ENCODE data around the gene SNX30. TPM values are rescaled to one million over a fixed set of nuclear protein-coding genes. Genes with fewer than 3 reads are reported as not detected.

Gene SNX30
- total RNA-seq, 2 experiments from 2014 or later, result 13.5 to 19.8 TPM

DNA sequence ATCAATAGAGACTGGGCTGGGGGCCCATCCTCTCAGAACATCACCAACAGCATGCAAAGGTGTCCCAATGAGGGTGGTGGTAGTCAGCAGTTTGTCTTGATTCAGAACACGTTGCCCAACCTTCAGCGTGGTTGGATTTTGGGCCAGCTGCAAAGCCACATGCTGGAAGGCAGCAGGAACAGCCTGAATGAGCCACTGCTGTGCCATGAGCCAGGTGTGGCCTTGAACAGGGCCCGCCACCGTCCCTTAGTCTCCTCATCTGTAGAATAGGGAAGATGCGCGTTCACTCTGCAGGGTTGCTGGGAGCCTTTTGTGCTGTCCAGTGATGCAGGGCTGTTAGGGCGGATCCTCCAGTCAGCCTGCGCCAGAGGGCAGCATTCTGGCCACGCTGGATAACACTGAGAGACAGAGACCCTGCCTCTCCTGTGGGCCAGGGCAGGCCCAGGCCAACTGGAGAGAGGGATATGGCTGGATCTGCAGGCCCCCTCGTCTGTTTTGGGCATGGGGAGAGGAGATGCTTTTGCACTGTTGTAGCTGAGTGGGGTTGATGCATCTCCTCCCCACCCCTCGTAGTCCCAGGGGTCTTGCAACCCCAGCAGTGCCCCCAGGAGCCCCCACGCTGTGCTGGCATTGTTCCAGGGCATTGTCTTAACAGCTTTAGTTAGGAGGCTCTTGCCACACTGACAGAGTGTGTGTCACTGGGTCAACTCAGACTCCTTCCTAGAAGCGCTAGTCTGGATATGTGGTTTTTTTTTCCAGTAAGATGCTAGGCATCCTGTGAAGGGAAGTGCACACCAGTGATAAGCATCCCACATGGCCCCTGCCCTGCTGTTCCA is 98.0 kb downstream of the SNX30 start:
- H3K4me3 ChIP-seq (ENCODE audit: low read depth, low read length, poor library complexity, severe bottlenecking), result no peak overlapping the region
- no TSS peak for BruUV-seq (replicated peaks)
- CTCF ChIA-PET (ENCODE audit: unreplicated experiment), result no interaction called here
- H3K9me3 ChIP-seq (ENCODE audit: low read length), result no peaks in the 10 kb centered on the region
- intact Hi-C loops (cut with micrococcal nuclease; ENCODE audit: unreplicated experiment), result no loop called here
- POLR2A ChIA-PET, result interaction anchor here (0.6 kb wide), 1 partner anchor 202 kb away, joined by 5 read pairs; no protein-coding TSS in a partner anchor
- H3K4me1 ChIP-seq (ENCODE audit: insufficient read depth, low read length, poor library complexity, severe bottlenecking), result peaks cover 5% of the 10 kb centered on the region
- H3K4me2 ChIP-seq (ENCODE audit: low read length), result no peak overlapping the region
- no peaks in the 10 kb centered on the region for H4K20me1 ChIP-seq (ENCODE audit: insufficient read depth, low read length)
- no peak overlapping the region for H3K27ac ChIP-seq (ENCODE audit: low read depth, low read length, poor library complexity, severe bottlenecking)
- TF ChIP-seq EZH2phosphoT487 (IDR thresholded peaks at IDR 0.05; ENCODE audit: borderline replicate concordance, low read depth, low read length), result no peak
- no peak for DNase-seq (ENCODE audit: low spot score)
- no peaks in the 10 kb centered on the region for H3K79me2 ChIP-seq (ENCODE audit: insufficient read depth, low read depth, low read length)
- H2AFZ ChIP-seq (ENCODE audit: low read length), result no peak overlapping the region
- H3K9me2 ChIP-seq (ENCODE audit: insufficient read depth, low read length), result no peaks in the 10 kb centered on the region
- H3K36me3 ChIP-seq (ENCODE audit: insufficient read depth, low read length), result no peaks in the 10 kb centered on the region

DNA sequence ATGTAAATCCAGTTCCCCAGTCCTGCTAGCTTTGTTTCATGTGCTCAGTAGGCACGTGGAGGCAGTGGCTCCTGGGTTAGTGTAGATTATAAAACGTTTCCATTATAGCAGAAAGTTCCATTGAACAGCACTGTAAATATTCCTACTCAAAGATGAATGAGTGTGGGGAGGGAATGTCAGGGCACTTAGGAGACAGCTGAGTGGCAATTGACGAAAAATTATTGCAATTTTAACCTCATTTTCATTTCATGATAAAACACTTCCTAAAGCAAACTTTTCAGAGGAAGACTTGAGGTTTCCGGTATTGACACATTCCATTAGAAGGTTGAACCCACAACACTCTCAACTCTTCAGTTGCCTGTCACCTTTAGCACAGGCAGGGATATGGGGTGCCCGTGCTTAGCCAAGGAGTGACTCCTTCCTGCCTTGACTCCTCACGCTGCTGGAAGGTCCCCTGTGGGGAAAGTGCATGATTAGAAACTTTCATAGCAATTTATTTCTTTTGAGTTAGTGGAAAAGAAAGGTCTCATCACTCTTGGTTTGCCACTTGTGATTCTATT is 98.9 kb downstream of the SNX30 start:
- H3K9me2 ChIP-seq (ENCODE audit: insufficient read depth, low read length), result no peaks in the 10 kb centered on the region
- peaks cover 5% of the 10 kb centered on the region for H3K4me1 ChIP-seq (ENCODE audit: insufficient read depth, low read length, poor library complexity, severe bottlenecking)
- no peak overlapping the region for H3K4me2 ChIP-seq (ENCODE audit: low read length)
- POLR2A ChIA-PET, result no interaction called here
- intact Hi-C loops (cut with micrococcal nuclease; ENCODE audit: unreplicated experiment), result no loop called here
- no peaks in the 10 kb centered on the region for H3K9me3 ChIP-seq (ENCODE audit: low read length)
- no TSS peak for BruUV-seq (replicated peaks)
- no peaks in the 10 kb centered on the region for H3K36me3 ChIP-seq (ENCODE audit: insufficient read depth, low read length)
- H2AFZ ChIP-seq (ENCODE audit: low read length), result no peak overlapping the region
- no peak overlapping the region for H3K27ac ChIP-seq (ENCODE audit: low read depth, low read length, poor library complexity, severe bottlenecking)
- no peak overlapping the region for H3K4me3 ChIP-seq (ENCODE audit: low read depth, low read length, poor library complexity, severe bottlenecking)
- CTCF ChIA-PET (ENCODE audit: unreplicated experiment), result no interaction called here
- H3K79me2 ChIP-seq (ENCODE audit: insufficient read depth, low read depth, low read length), result no peaks in the 10 kb centered on the region
- no peaks in the 10 kb centered on the region for H4K20me1 ChIP-seq (ENCODE audit: insufficient read depth, low read length)
- DNase-seq (ENCODE audit: low spot score), result no peak
- no peak for TF ChIP-seq EZH2phosphoT487 (IDR thresholded peaks at IDR 0.05; ENCODE audit: borderline replicate concordance, low read depth, low read length)
- TF ChIP-seq, protein P1, sequence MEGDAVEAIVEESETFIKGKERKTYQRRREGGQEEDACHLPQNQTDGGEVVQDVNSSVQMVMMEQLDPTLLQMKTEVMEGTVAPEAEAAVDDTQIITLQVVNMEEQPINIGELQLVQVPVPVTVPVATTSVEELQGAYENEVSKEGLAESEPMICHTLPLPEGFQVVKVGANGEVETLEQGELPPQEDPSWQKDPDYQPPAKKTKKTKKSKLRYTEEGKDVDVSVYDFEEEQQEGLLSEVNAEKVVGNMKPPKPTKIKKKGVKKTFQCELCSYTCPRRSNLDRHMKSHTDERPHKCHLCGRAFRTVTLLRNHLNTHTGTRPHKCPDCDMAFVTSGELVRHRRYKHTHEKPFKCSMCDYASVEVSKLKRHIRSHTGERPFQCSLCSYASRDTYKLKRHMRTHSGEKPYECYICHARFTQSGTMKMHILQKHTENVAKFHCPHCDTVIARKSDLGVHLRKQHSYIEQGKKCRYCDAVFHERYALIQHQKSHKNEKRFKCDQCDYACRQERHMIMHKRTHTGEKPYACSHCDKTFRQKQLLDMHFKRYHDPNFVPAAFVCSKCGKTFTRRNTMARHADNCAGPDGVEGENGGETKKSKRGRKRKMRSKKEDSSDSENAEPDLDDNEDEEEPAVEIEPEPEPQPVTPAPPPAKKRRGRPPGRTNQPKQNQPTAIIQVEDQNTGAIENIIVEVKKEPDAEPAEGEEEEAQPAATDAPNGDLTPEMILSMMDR (conservative IDR thresholded peaks at IDR 0.05; ENCODE audit: low read length), result no peak

DNA sequence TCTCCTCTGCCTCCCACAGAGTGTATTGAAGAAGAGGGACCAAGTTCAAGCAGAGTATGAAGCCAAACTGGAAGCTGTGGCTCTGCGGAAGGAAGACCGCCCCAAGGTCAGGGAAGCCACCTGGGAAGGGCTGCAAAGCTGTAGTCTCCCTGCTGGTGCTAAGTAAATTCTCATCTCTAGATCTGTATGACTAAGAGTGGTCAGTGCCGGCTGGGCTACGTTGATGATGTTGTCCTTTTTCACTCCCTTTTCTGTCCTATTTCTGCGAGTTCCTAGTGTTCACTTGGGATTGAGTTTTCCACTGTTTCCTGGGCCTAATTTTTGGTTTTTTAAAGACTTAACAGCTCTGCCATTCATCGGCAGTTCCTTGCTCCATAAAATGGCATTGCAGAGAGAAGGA is 100.3 kb downstream of the SNX30 start:
- Histone ChIP-seq H3K27ac (ENCODE audit: low read depth, low read length, poor library complexity, severe bottlenecking) (no peak overlapping the region), H3K9me2 (ENCODE audit: insufficient read depth, low read length) (no peaks in the 10 kb centered on the region), H4K20me1 (ENCODE audit: insufficient read depth, low read length) (no peaks in the 10 kb centered on the region), H2AFZ (ENCODE audit: low read length) (no peak overlapping the region), H3K36me3 (ENCODE audit: insufficient read depth, low read length) (no peaks in the 10 kb centered on the region), H3K4me3 (ENCODE audit: low read depth, low read length, poor library complexity, severe bottlenecking) (no peak overlapping the region), H3K9me3 (ENCODE audit: low read length) (no peaks in the 10 kb centered on the region), H3K4me1 (ENCODE audit: insufficient read depth, low read length, poor library complexity, severe bottlenecking) (no peaks in the 10 kb centered on the region), H3K79me2 (ENCODE audit: insufficient read depth, low read depth, low read length) (no peaks in the 10 kb centered on the region), H3K4me2 (ENCODE audit: low read length) (no peak overlapping the region)
- DNase-seq (ENCODE audit: low spot score), result no peak
- CTCF ChIA-PET (ENCODE audit: unreplicated experiment), result no interaction called here
- no TSS peak for BruUV-seq (replicated peaks)
- POLR2A ChIA-PET, result no interaction called here
- no peak for TF ChIP-seq EZH2phosphoT487 (IDR thresholded peaks at IDR 0.05; ENCODE audit: borderline replicate concordance, low read depth, low read length)
- TF ChIP-seq, protein P1 (conservative IDR thresholded peaks at IDR 0.05; ENCODE audit: low read length), result no peak
- intact Hi-C loops (cut with micrococcal nuclease; ENCODE audit: unreplicated experiment), result no loop called here
